Calu3 (cell line): ENCODE measurements around the gene GMNN. TPM values are rescaled to one million over a fixed set of nuclear protein-coding genes. Genes with fewer than 3 reads are reported as not detected.

Source experiments
- BruUV-seq: library from RNA; stranded (reverse); fragments of 400-500 nt; replicated peaks from 2 replicates; lab custom pipeline; 2021; lab: Mats Ljungman, UMichigan
- CTCF ChIA-PET: fragments of 300-600 bp; sonication (Branson Sonifier 250); formaldehyde crosslinking; loops from one replicate; lab custom pipeline; 2022; ENCODE audit warnings: antibody characterized with exemption; lab: Charles Lee
- DNase-seq: peaks from one replicate; pipeline ENCODE4 v3.0.0; 2022
- H3K27ac Mint-ChIP-seq: one replicate; pipeline ENCODE4 v1.8.0; 2022; ENCODE audit warnings: mixed read lengths; ENCODE audit not compliant: unreplicated experiment
- H3K27me3 Mint-ChIP-seq: one replicate; pipeline ENCODE4 v1.8.0; 2022; ENCODE audit warnings: mixed read lengths; ENCODE audit not compliant: unreplicated experiment
- H3K36me3 Mint-ChIP-seq: one replicate; pipeline ENCODE4 v1.8.0; 2022; ENCODE audit warnings: mild to moderate bottlenecking, moderate library complexity, mixed read lengths; ENCODE audit not compliant: insufficient read depth, unreplicated experiment
- H3K4me1 Mint-ChIP-seq: one replicate; pipeline ENCODE4 v1.8.0; 2022; ENCODE audit warnings: mild to moderate bottlenecking, low read depth, mixed read lengths; ENCODE audit not compliant: unreplicated experiment
- H3K4me3 Mint-ChIP-seq: one replicate; pipeline ENCODE4 v1.8.0; 2022; ENCODE audit warnings: mild to moderate bottlenecking, low read depth, moderate library complexity, mixed read lengths; ENCODE audit not compliant: unreplicated experiment
- H3K9me3 Mint-ChIP-seq: one replicate; pipeline ENCODE4 v1.8.0; 2022; ENCODE audit warnings: low read depth, mixed read lengths; ENCODE audit not compliant: unreplicated experiment
- CTCF ChIP-seq: fragments of 200-600 bp; IDR thresholded peaks from one replicate; pipeline ENCODE4 v1.8.0; 2022; ENCODE audit warnings: antibody characterized with exemption; ENCODE audit not compliant: unreplicated experiment
- intact Hi-C: fragments of 100-400 bp; cut with micrococcal nuclease; formaldehyde crosslinking; loops from one replicate; pipeline ENCODE4 v1.10.0; 2022; ENCODE audit not compliant: unreplicated experiment
- total RNA-seq: library from RNA; stranded (reverse); gene quantifications from 2 replicates; pipeline ENCODE4 v1.2.3, GENCODE V29; 2022

The GMNN gene
- total RNA-seq, 1 experiment from 2014 or later: 200 TPM

GRCh38 chr6:24759718-24760117, 15.0 kb upstream of the GMNN start:
- BruUV-seq: no TSS peak
- Mint-ChIP-seq H3K27me3 (no peaks in the 10 kb centered on the region), H3K36me3 (no peaks in the 10 kb centered on the region), H3K4me1 (peaks cover 16% of the 10 kb centered on the region), H3K27ac (no peak overlapping the region), H3K4me3 (no peak overlapping the region), H3K9me3 (no peaks in the 10 kb centered on the region)
- CTCF ChIA-PET: interaction anchor here (0.7 to 1.4 kb wide), 2 partner anchors 17 to 74 kb away, joined by 3 to 4 read pairs; no protein-coding TSS in a partner anchor
- no peak for TF ChIP-seq CTCF
- DNase-seq: no peak
- intact Hi-C loops: no loop called here

- no peak overlapping the region for H3K4me3 Mint-ChIP-seq
- no peak for TF ChIP-seq CTCF
- H3K36me3 Mint-ChIP-seq: no peaks in the 10 kb centered on the region
- DNase-seq: no peak
- no peaks in the 10 kb centered on the region for H3K9me3 Mint-ChIP-seq
- peaks cover 21% of the 10 kb centered on the region for H3K4me1 Mint-ChIP-seq
- BruUV-seq: no TSS peak
- no peak overlapping the region for H3K27ac Mint-ChIP-seq
- CTCF ChIA-PET: interaction anchor here (1.4 kb wide), 2 partner anchors 17 to 176 kb away, joined by 4 to 6 read pairs; no protein-coding TSS in a partner anchor
- no peaks in the 10 kb centered on the region for H3K27me3 Mint-ChIP-seq
- intact Hi-C loops: no loop called here
Observed at GRCh38 chr6:24760210-24760609, 14.5 kb upstream of the GMNN start.

GRCh38 chr6:24761193-24761835, 13.4 kb upstream of the GMNN start:
- H3K27me3 Mint-ChIP-seq: no peaks in the 10 kb centered on the region
- no peaks in the 10 kb centered on the region for H3K36me3 Mint-ChIP-seq
- H3K9me3 Mint-ChIP-seq: no peaks in the 10 kb centered on the region
- BruUV-seq: no TSS peak
- TF ChIP-seq CTCF: no peak
- intact Hi-C loops: no loop called here
- H3K4me3 Mint-ChIP-seq: no peak overlapping the region
- CTCF ChIA-PET: interaction anchor here (1.4 kb wide), 1 partner anchor 177 kb away, joined by 6 read pairs; no protein-coding TSS in a partner anchor
- DNase-seq: peak; percentile 44
- H3K27ac Mint-ChIP-seq: no peak overlapping the region
- H3K4me1 Mint-ChIP-seq: peaks cover 25% of the 10 kb centered on the region

GRCh38 chr6:24761851-24762250, 12.9 kb upstream of the GMNN start:
- no peak for DNase-seq
- Mint-ChIP-seq H3K4me1 (peaks cover 25% of the 10 kb centered on the region), H3K4me3 (no peak overlapping the region), H3K27me3 (no peaks in the 10 kb centered on the region), H3K36me3 (no peaks in the 10 kb centered on the region), H3K9me3 (no peaks in the 10 kb centered on the region), H3K27ac (no peak overlapping the region)
- TF ChIP-seq CTCF: no peak
- CTCF ChIA-PET: no interaction called here
- intact Hi-C loops: no loop called here
- BruUV-seq: no TSS peak
